GM18499 (cell line): Measurements from ENCODE around the gene ETV4.

Experiments
- ATAC-seq: cut with Tn5 transposase; IDR thresholded peaks from one replicate; pipeline ENCODE4 v1.9.1; 2021; ENCODE audit warnings: moderate number of reproducible peaks; ENCODE audit not compliant: insufficient read depth, unreplicated experiment

The ETV4 gene

DNA sequence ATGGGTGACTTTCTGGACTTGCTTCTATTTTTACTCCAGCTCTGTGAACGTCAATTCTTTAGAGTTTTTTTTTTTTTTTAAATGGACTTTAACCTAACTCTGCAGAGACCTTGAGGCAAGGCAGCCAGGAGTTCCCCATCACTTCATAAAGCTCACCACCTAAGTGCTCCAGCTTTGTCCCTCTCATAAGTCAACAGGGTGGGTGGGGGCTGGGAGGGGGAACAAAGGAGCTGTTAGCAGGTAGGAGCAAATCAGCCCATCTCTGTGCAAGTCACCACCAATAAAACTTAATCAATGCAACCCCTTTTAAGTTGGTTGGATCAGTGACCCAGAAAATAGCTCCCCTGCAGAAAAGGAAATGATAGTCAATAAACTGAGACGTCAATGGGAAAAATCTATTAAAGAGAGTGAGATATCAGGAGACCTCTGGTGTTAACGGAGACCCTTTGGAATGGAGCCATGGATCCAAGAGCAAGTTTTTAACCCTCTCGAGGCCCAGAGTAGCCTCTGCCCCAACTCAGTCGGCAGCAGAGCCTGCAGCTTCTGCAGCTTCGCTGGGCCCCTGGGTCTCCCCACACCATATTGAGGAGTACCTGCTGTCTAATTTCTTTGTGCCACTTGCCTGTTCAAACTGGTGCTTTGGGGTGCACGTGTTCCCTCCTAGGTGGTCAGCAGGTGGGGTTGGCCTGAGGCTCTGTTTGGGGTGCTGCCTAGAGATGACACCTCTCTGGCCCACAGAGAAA is 27.6 kb upstream of the ETV4 start:
- no peak for ATAC-seq

DNA sequence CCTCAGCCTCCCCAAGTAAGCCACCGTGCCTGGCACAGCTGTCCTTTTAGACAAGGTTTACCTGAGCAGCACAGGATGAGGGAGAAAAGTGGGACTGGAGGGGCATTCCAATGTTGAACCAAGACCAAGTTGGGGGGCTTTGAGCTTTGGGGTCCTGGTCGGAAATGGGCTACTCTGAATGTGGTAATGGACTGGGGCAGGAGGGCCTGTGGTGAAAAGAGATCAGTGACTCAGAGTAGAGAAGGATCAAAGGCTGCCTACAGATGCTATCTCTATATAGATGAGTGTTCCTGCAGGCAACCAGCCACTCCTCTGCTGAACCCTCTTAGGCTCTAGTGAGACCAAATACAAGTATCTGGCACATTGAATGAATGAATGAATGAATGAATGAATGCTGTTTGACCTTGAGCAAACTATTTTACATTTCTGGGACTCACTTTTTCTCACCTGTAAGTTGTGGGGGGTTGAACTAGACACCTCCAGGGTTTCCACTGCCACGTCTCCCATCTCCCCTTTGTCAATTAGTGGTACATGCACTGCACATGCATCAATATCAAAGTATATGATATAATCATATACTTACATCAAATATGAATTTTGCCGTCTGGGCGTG is 26.3 kb upstream of the ETV4 start:
- no peak for ATAC-seq

DNA sequence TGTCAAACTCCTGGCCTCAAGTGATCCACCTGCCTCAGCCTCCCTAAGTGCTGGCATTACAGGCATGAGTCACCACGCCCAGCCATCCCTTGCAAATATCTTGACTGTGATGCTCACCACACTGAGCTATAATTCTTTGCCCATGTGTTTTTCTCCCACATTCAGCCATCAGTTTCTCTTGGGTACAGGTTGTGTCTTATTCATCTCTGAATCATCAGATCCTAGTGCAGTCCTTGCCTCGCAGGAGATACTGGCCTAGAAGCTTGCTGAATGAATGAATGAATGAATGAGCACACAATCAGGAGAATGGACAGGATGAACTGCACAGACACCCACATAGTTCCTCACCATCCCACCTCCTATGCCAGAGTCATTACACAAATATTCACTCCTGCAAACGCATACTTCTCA is 24.4 kb upstream of the ETV4 start:
- no peak for ATAC-seq

DNA sequence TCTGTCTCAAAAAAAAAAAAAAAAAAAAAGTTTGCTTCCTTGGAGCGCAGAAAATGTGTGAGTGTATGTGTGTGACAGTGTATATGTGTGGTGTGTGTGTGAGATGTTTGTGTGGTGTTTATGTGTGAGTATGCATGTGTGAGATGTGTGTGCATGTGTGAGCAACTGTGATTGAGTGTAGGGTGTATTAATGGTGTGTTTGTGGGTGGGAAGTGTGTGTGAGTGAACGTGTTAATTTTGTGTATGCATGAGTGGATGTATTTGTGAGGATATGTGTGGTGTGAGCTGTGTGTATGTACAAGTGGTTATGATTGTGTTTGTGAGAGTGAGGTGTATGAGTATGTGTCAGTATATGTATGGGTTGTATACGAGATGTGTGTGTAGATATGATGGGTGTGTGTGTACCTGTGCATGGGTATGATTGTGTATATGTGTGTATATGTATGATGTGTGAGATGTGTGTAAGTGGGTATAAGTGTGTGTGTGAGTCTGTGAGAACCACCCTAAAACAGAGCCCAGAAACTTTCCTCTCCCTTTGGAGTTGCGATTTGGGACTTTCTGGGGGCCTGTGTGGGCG is 22.5 kb upstream of the ETV4 start:
- no peak for ATAC-seq

DNA sequence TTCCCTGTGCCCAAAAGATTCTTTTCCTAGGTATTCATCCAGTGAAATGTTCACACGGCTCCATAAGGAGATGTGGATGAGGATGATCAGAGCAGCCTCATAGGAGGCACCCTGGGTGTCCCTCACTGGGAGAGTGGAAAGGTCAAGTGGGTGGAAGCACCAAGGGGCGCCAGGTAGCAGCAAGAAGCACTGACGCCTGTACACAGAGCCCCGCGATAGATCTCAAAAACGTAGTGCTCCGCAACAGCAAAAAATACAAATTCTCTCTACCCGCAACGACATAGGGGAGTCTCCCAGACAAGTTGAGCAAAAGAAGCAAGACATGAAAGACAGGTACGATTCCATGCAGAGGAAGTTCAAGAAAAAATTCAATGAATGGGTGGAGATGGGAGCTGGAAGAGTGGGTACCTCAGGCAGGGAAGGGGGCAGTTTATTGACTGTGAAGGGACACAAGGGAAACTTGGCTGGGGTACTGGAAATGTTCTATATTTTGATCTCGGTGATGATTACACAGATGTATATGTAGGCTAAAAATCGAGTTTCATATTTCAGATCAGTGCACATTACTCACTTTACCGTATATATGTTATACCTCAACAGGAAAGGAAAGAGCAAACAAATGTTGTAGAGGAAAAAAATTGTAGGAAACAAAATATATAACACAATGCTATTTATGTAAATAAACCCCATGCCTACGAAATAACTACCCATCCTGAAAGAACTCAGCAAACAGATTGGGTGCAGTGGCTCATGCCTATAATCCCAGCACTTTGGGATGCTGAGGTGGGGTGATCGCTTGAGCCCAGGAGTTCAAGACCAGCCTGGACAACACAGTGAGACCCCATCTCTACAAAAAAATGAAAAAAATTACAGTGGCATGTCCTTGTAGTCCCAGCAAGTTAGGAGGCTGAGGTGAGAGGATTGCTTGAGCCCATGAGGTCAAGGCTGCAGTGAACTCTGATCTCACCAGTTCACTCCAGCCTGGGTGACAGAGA is 17.8 kb upstream of the ETV4 start:
- ATAC-seq: no peak

DNA sequence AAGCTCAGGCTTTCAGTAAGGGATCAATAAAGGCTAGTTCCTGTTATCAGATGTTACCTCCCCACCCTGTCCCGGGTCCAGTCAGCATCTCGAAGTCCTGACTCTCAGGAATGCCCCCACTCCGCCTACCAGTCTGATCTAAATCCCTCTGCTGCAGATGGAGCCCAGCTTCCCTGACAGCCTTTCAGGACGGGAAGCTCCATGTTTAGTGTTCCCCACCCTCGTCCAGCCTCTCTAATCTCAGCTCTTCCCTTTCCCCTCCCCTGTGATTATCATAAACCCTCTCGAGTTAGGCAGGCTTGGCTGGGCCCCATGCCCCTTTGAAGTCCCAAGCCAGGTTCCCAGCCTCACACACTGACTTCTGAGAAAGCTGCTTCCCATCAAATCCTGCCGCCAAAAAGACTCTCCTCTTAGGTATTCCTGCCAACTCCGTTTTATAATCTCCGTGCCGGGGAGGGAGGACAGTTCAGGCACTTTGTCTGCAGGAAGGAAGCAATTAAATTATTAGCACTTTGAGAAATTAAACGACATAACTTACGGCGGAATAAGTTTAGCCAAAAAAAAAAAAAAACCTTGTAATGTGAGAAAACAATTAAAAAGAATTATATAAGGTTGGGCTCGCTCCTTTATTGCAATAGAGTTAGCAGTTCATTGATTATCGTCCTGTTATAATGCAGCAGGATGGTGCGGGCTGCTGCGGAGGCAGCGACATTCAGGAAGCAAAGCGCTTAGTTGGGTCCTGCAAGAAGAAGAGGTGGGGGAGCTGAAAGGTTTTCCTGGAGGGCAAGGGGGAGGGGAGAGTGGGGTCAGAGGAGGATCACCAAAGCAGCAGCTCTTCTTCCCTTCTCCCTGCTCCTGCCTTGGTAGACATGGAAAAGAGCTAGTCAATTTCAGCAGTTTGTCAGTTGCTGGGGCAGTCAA is 16.8 kb upstream of the ETV4 start:
- no peak for ATAC-seq

DNA sequence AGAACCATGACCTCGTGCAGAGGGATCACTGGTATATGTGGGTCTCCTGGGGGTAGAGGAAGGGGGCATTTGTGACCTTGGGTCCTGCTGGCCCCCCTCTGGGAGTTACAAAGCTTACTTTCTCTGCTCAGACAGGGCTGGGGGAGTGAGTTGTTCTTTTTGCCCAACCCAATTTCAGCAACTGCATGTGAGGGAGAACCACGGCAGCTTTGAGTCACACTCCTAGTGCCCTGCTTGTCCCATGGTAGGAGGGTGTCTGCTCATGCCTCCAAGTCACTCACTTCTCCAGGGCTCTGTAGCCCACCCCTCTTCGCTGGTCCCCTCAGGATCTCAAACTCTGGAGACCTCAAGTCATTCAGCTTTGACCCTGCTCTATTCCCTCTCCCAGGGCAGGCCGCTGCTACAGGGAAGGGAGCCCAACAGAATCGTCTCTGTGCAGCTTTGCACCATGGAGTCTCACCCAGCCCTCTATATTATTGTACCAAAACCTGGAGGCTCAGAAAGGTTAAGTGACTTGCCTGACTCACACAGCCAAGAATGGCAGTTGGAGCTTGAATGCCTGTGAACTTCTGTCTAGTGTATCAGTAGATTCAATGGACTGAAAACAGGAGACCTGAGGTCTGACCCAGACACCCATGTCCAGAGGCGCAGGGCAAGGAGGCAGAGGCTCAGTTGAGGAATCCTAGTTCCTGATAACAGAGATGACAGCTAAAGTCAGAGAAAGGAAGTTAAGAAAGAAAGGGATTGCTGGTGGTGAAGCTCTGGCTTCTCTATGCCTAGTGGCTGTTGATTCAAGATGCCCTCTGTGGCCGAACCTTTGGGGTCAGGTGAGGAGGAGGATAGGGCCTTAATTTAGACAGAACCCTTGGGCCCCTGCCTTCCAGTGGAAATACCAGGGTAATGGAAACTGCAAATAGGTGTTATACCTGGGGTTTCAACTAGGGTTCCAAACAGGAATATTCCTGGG is 14.6 kb upstream of the ETV4 start:
- ATAC-seq: no peak

DNA sequence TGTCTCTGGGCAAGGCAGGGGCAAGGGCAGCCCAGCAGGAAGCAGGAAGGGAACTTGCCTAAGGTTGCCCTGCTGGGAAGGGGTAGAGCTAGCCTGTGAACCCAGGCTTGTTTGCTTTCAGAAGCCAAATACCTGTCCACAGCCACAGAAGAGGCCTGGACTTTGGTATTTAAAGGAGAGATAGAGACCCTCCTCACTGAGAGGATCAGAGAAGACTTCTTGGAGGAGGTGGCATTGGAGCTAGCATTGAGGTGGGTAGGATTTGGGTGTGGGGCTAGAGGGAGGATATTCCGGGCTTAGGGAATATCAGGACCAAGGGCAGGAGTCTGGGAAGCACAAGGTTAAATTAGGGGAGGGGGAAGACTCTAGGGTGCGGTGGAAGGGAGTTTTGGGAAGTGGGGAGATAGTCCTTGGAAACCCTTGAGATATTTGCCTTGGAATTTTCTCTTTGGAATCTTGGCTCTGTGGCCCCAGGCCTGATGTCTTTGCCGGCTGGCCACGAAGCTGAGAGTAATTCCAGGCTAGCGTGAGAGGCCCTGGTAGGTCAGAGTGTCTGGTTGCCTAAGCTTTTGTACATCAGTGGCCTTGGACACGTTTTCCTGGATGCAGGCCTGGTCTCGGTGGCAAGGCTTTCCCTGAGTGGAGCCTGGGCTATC is 13.1 kb upstream of the ETV4 start:
- ATAC-seq: no peak

DNA sequence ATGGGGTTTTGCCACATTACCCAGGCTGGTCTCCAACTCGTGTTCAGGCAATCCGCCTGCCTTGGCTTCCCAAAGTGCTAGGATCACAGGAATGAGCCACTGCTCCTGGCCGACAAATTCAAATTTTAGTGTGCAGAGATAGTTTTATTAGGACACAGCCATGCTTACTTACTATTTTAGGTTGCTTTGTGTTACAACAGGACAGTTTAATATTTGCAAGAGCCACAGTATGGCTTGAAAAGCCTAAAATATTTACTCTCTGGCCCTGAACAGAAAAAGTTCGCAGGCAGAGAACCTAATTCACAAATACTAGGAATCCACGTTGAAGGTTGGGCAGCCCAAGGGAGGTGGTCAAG is 12.6 kb upstream of the ETV4 start:
- ATAC-seq: no peak

DNA sequence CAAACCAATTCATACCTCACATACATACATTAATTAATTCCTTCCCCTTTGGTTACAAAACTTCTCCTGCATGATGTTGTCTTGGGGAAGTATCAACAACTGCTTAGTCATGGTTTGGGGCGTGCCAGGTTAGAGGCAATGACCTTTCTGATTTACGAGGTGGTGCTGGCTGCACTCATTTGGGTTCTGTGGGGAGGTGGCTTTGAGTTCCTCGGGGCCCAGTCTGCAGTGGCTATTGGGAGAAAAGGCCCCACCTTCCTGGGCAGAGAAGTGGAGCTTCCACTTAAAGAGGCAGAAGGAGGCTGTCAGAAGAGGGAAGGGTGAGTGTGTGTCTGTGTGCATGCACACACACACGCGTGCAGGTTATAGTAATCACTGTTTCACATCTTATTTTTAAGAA is 10.2 kb upstream of the ETV4 start:
- ATAC-seq: no peak

DNA sequence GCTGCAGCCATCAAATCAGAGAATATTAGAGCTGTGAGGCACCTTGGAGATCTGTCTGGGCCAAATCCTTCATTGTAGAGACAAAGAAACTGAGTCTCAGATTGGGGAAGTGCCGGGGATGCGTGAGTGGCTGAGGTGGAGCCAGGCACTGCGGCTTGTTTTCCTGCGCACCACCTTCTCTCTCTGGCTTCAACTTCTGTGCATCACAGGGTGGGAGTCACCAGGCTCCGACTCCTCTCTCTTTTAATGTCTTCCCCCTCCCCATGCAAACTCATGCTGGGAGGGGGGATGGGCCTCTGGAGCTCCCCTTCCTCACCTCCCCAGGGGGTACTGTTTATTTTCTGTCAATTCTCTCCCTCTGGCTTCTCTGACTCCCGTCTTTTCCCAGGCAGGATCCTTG is 8.7 kb upstream of the ETV4 start:
- no peak for ATAC-seq

DNA sequence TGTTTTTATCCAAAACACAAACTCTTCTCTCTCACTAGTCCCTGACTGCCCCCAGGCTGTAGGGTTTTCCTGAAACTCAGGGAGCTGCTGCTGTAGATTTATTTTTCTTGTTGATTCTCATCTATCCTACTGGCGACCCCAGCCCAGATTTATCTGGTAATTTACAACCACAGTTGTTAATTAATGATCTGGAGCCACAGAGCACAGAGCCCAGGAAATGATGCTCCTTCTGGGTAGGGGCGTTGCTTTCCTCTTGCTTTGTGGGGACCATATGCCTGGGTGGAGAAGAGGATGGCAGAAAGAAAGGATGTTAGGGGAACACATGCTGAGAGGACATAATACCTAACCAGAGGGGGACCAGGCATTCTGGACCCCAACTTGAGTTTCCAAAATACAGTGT is 7.4 kb upstream of the ETV4 start:
- ATAC-seq: no peak

DNA sequence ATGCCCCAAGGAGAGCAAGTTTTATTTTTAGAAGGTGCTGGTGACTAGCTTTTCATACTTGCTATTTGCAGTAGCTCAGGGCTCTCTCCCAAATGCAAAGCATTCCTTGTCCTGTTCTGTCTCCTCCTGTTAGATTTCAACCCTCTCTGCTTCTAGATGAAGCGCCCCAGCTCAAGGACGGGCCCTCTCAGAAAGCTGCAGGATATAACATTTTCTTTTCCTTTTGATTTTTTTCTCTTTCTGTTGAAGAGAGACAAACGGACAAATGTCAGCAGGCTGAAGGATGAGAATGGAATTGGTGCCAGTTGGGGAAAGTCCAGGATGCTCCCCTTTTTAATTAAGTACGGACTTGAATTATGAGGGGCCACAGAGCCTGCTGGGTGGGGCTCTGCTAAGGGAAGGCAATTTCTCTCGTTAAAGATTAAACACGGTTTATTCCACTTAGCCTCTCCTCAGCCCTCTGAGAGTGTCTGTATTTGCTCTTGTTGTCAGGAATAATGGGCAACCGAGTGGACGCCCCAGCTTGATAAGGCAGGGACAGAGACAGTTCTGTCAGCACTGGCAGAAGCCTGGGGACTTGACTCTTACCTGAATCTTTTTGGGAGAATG is 6.2 kb upstream of the ETV4 start:
- no peak for ATAC-seq

DNA sequence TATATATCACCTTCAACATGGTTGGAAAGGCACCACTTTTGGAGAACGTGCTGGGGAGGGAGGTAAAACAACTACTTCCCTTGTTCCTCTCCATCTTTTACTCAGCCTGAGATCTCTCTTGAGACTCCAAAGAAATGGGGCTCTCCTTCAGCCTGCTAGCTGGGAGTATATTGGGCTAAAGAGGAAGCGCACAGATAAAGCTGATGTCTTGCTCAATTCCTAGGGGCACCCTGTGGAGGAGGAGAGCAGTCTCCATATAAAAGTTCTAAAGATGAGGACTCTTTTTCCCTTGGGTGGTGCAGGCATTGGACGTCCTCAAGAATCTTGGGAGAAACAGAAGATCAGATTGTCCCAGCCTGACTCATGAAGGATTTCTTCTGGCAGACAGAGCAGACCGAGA is 4.6 kb upstream of the ETV4 start:
- no peak for ATAC-seq

DNA sequence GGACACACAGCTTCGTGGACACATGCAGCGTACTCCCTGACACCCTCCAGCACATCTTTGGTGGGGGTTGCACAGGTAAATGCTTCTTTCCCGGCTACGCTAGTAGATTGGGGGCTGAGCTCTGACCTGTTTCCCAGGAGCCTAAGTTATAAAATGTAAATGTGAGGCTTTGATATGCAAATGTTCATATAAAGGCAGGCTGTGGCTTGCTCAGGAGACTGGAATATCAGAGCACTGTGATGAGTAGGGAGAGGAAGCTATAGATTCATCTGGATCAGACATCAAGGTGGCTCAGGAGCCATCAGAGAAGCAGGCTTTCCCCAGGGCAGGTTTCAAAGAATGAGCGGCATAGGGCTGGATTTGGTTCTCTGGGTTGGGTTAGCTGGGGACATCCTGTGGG is 3.4 kb upstream of the ETV4 start:
- ATAC-seq: no peak

DNA sequence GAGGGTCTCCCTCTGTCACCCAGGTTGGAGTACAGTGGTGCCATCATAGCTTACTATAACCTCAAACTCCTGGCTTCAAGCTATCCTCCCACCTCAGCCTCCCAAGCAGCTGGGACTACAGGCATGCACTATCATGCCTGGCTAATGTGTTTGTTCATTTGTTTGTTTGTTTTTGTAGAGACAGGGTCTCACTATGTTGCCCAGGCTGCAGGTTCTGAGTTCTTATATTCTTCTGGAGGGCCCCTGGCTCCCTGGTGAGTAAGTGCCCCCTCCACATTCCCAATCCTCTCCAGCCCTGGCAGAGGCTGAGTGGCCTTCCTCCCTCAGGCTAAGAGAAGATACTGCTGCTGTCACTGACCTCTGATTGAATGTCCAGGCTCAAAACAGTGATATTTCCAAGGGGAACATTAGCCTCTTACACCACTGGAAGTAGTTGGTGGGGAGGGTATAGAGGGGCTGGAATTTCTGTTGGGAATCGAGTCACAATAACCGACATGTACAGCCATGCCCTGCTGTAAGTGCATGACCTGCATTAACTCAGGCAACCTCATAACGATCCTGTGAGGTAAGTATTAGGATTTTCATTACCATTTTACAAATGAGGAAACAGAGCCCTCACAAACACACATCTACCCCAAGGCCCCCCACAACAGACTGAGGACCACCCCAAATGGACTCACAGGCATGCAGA is 2.7 kb upstream of the ETV4 start:
- ATAC-seq: no peak

DNA sequence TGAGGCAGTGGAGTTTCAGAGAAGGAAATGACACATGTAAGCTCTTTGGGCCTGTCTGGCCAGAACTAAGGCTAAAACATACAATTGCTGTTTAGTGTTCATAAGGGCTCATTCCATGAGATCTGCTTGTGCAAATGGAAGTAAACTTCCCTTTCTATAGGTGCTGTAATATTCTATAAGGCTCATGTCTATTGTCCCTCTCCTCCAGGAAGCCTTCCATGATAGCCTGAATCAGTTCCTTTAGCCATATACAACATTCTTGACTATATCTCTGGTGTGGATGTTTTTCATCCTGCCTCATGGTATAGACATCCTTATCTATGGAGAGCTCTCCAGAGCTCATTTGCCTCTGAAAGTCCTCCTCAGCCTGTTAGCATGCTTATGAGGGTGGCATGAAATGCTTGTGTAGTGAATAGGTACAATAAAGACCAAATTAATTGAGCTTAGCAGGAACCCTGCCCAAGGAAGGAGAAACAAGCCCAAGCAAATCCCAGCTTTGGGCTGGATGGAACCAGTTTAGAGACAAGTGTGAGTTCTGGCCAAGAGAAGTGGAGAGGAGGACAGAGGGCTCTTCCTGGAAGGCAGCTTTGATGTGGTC is 1.6 kb upstream of the ETV4 start:
- no peak for ATAC-seq
